HG02970 (cell line): ENCODE results near the gene GSKIP.

Source experiments
- ATAC-seq: cut with Tn5 transposase; IDR thresholded peaks from one replicate; pipeline ENCODE4 v1.9.1; 2021; ENCODE audit warnings: mild to moderate bottlenecking, moderate library complexity, moderate number of reproducible peaks; ENCODE audit not compliant: unreplicated experiment, low FRiP score

The GSKIP gene

DNA sequence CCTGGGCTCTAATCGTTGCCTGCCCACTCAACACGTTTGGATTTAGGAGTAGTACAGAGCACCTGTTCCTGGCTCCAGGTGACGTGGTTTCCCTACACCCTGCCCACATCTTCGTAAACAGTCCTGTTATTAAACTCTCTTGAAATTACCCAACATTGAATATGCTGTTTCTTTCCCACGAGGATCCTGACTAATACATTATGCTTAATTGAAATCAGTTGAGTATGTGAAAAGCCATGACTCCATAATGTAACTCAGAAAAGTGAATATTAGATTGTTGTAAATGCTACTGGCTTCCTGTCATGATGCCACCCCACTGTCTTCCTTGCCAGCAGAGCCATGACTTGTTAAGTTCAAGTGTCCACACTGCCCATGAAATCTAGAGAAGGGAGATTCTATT is 50.2 kb downstream of the GSKIP start:
- no peak for ATAC-seq

- ATAC-seq, result no peak
Measured at GRCh38 chr14:96415559-96415958, 52.2 kb downstream of the GSKIP start.

DNA sequence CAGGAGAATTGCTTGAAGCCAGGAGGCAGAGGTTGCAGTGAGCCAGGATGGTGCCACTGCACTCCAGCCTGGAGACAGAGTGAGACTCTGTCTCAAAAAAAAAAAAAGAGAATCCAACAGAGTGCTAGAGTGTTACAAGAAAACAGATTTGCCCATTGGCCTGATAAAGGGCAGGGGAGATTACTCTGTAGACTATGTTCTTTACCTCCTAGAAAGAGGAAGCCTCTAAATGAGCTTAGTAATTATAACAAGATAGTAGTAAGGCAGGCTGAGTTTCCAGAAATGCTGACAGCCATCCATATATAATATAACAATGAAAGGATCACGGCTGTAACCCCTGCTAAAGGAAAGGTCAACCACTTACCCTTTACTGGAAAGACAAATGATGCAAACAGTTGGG is 53.0 kb downstream of the GSKIP start:
- no peak for ATAC-seq

- no peak for ATAC-seq
Measured at GRCh38 chr14:96417254-96417653, 53.9 kb downstream of the GSKIP start.

- ATAC-seq, result no peak
Measured at GRCh38 chr14:96418075-96418474, 54.7 kb downstream of the GSKIP start.

GRCh38 chr14:96421236-96421635 is 57.9 kb downstream of the GSKIP start:
- no peak for ATAC-seq

DNA sequence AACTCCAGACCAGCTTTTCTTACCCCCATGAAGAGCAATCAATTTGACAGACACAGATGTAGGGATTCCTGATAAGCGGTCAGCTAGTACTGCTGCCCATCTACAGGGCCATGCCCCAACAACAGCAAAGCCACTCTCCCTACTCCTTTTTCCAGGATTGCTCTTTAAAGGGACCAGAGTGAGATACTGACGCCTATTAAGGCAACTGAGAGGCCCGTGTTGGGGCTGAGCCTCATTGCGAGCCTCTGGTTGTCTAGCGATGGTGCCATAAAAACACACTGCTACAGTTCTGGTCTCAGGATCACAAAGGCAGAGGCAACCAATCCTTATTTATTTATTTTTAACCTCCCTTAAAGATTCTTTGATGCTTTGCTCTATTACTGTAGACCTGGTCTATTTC is 59.7 kb downstream of the GSKIP start:
- no peak for ATAC-seq

DNA sequence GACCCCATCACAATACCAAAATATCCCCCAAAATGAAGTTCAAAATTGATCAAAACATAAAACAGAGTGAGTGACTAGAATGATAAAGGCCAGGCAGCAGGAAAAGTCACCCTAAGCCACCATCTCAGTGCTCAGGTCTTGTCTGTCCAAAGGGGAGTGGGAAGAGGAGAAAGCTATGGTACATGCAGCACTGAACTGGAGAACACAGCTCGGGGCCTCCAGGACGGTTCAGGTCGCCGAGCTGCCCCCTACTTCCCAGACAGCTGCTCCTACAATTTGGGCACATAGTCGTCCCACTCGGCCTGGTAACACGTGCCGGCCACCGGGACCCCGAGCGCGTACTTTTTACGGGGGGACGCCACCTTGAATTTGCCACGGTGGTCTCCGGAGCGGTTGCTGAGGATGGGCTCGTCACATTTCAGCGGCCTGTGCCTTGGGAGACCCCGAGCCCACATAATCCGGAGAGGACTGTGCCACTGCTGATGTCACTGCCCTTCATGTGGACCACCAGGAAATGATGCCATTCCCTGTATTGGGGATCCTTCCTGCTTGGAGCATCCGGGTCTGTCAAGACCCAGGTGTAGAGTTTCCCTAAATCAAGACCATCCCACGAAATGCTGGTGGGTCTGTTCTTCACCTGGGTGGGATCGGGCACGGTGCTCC is 60.3 kb downstream of the GSKIP start:
- ATAC-seq, result no peak

DNA sequence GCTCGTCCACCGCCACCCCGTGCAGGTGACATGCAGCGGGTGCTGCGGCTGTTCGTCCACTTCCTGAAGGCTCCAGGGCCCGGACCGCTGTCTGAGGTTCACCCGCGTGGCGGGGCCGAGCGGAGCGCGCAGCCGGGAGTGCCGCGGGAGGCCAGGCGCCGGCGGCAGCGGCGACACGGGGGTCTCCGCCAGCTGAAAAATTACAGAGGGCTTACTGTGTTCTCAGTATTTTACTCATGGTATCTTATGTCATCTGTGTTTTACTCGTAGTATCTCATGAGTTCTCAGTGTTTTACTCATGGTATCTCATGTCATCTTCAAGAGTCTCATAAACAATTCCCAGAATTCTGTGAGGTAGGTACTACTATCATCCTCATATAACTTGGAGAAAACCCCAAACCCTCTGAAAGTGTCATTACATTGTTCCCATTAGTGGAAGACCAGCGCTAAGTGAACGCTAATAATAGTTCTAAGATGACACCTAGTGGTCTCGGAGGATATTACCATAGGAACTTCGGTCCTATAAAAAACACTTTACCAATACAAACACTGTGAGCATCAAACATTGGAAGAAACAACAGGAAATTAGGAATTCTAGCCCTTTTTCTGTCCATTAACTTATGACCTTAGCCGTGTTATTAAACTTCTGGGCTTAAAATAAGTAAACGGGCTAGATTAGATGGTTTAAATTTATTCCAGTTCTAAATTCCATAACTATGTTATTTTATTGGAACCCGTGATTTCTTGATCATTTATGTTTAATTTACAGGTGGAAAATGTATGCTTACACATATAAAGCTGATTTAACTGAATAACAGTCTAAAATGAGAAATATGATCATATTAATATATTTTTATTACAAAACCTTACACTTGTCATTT is 61.0 kb downstream of the GSKIP start:
- peak; percentile 60 for ATAC-seq

GRCh38 chr14:96434040-96434439 is 70.7 kb downstream of the GSKIP start:
- ATAC-seq, result no peak
